HepG2 (cell line): ENCODE measurements around the gene KRTAP12-4. TPM values are rescaled to one million over a fixed set of nuclear protein-coding genes. Genes with fewer than 3 reads are reported as not detected.

Source experiments
- FOXK1 ChIP-seq: sonication (generic); formaldehyde crosslinking; IDR thresholded peaks from 2 replicates; pipeline ENCODE4 v1.4.0; 2020; ENCODE audit warnings: low read depth, missing genetic modification reagents, borderline replicate concordance
- KLF16 ChIP-seq, 2 experiments: sonication (generic) in 1 of 2; formaldehyde crosslinking in 1 of 2; IDR thresholded peaks; 2 replicates each; pipeline versions ENCODE4 v1.6.1 to v1.8.0; 2016 to 2023; ENCODE audit warnings: missing genetic modification reagents in 2 of 2, missing compliant biosample characterization in 1 of 2
- MEF2D ChIP-seq: sonication (generic); formaldehyde crosslinking; IDR thresholded peaks from 2 replicates; pipeline ENCODE4 v1.5.1; 2020; ENCODE audit warnings: mild to moderate bottlenecking, missing genetic modification reagents
- PAF1 ChIP-seq: IDR thresholded peaks from 2 replicates; pipeline ENCODE4 v1.6.1; 2016; ENCODE audit warnings: missing genetic modification reagents, missing compliant biosample characterization
- REL ChIP-seq: sonication (generic); formaldehyde crosslinking; conservative IDR thresholded peaks from 2 replicates; pipeline ENCODE4 v1.8.0; 2022; ENCODE audit warnings: mild to moderate bottlenecking, missing genetic modification reagents, moderate library complexity
- SPEN ChIP-seq: sonication (generic); formaldehyde crosslinking; IDR thresholded peaks from 2 replicates; pipeline ENCODE4 v1.5.1; 2020; ENCODE audit warnings: low read depth, mild to moderate bottlenecking, missing genetic modification reagents
- ZNF326 ChIP-seq: sonication (generic); formaldehyde crosslinking; IDR thresholded peaks from 2 replicates; pipeline ENCODE4 v1.4.0; 2020; ENCODE audit warnings: missing genetic modification reagents, borderline replicate concordance
- ZNF329 ChIP-seq: sonication (generic); formaldehyde crosslinking; IDR thresholded peaks from 2 replicates; pipeline ENCODE4 v1.9.0; 2021; ENCODE audit warnings: low read depth, mild to moderate bottlenecking, missing genetic modification reagents
- ZNF432 ChIP-seq: sonication (generic); formaldehyde crosslinking; IDR thresholded peaks from 2 replicates; pipeline ENCODE4 v1.5.0; 2020; ENCODE audit warnings: missing genetic modification reagents, mild to moderate bottlenecking, borderline replicate concordance
- ZNF580 ChIP-seq: IDR thresholded peaks from 2 replicates; pipeline ENCODE4 v1.6.1; 2016; ENCODE audit warnings: low read depth, borderline replicate concordance
- ZNF687 ChIP-seq: sonication (generic); formaldehyde crosslinking; IDR thresholded peaks from 2 replicates; pipeline ENCODE4 v1.5.1; 2020; ENCODE audit warnings: mild to moderate bottlenecking, missing genetic modification reagents, moderate library complexity
- ZNF75D ChIP-seq: sonication (generic); formaldehyde crosslinking; IDR thresholded peaks from 2 replicates; pipeline ENCODE4 v1.8.1; 2023; ENCODE audit warnings: missing genetic modification reagents, mild to moderate bottlenecking, borderline replicate concordance
- polyA plus RNA-seq, 8 experiments: library from polyadenylated mRNA; depleted of rRNA in 3 of 8; stranded (reverse) in 7 of 8; unstranded in 1 of 8; fragments of >200 nt; fragmentation: Illumina TruSeq in 4 of 8; extraction: Trizol in 4 of 8; gene quantifications; 2 replicates each; pipeline versions ENCODE4 v1.2.1 to v1.2.3, GENCODE V29; 2011 to 2016; ENCODE audit warnings: low read depth in 4 of 8, missing spikeins in 1 of 8, mixed read lengths in 1 of 8; ENCODE audit not compliant: insufficient read depth in 1 of 8
- total RNA-seq, 5 experiments: library from RNA; depleted of rRNA; stranded (reverse); fragments of >200 nt; fragmentation: Illumina TruSeq; extraction: Trizol; gene quantifications; 2 replicates each; pipeline ENCODE4 v1.2.3, GENCODE V29; 2016; ENCODE audit warnings: low read depth in 1 of 5
- TF ChIP-seq, protein P1 (sequence below): sonication (generic); formaldehyde crosslinking; conservative IDR thresholded peaks from 2 replicates; pipeline ENCODE4 v1.4.0; 2020; ENCODE audit warnings: missing genetic modification reagents
- TF ChIP-seq, protein P2 (sequence below): sonication (generic); formaldehyde crosslinking; IDR thresholded peaks from 2 replicates; pipeline ENCODE4 v1.5.0; 2020; ENCODE audit warnings: missing genetic modification reagents
- TF ChIP-seq, protein P3 (sequence below): sonication (generic); formaldehyde crosslinking; conservative IDR thresholded peaks from 2 replicates; pipeline ENCODE4 v1.8.0; 2022; ENCODE audit warnings: missing genetic modification reagents
- TF ChIP-seq, protein P4 (sequence below): sonication (generic); formaldehyde crosslinking; IDR thresholded peaks from 2 replicates; pipeline ENCODE4 v1.8.0; 2022; ENCODE audit warnings: low read depth, missing genetic modification reagents

Gene KRTAP12-4
- total and polyA plus RNA-seq, 2 of the 13 experiments (the other 11 are each of a cell fraction or from before 2014, with no cell fraction given), result not detected

- TF ChIP-seq, protein P1, sequence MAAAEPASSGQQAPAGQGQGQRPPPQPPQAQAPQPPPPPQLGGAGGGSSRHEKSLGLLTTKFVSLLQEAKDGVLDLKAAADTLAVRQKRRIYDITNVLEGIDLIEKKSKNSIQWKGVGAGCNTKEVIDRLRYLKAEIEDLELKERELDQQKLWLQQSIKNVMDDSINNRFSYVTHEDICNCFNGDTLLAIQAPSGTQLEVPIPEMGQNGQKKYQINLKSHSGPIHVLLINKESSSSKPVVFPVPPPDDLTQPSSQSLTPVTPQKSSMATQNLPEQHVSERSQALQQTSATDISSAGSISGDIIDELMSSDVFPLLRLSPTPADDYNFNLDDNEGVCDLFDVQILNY (CRISPR knock-in tag), result no peak
- TF ChIP-seq, protein P2, sequence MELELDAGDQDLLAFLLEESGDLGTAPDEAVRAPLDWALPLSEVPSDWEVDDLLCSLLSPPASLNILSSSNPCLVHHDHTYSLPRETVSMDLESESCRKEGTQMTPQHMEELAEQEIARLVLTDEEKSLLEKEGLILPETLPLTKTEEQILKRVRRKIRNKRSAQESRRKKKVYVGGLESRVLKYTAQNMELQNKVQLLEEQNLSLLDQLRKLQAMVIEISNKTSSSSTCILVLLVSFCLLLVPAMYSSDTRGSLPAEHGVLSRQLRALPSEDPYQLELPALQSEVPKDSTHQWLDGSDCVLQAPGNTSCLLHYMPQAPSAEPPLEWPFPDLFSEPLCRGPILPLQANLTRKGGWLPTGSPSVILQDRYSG, result no peak
- TF ChIP-seq ZNF432 (no peak), MEF2D (CRISPR knock-in tag) (peak; percentile 30; the same call in 1 of the 2 replicates), KLF16 (CRISPR knock-in tag; IDR thresholded peaks at IDR 0.05) (peak in 1 of 2 experiments; percentile 70; a peak in 2 of 4 replicates), ZNF326 (CRISPR knock-in tag) (no peak), ZNF75D (CRISPR knock-in tag) (no peak), PAF1 (CRISPR knock-in tag) (no peak), FOXK1 (0 out of 2 replicates have a peak, but pooled peaks have one; percentile 13), ZNF580 (CRISPR knock-in tag) (peak; percentile 33; the same call in 1 of the 2 replicates), ZNF687 (peak; percentile 99), SPEN (CRISPR knock-in tag) (peak; percentile 52; the same call in 1 of the 2 replicates), ZNF329 (CRISPR knock-in tag) (0 out of 2 replicates have a peak, but pooled peaks have one; percentile 37), REL (0 out of 2 replicates have a peak, but pooled peaks have one; percentile 44)
- TF ChIP-seq, protein P3, sequence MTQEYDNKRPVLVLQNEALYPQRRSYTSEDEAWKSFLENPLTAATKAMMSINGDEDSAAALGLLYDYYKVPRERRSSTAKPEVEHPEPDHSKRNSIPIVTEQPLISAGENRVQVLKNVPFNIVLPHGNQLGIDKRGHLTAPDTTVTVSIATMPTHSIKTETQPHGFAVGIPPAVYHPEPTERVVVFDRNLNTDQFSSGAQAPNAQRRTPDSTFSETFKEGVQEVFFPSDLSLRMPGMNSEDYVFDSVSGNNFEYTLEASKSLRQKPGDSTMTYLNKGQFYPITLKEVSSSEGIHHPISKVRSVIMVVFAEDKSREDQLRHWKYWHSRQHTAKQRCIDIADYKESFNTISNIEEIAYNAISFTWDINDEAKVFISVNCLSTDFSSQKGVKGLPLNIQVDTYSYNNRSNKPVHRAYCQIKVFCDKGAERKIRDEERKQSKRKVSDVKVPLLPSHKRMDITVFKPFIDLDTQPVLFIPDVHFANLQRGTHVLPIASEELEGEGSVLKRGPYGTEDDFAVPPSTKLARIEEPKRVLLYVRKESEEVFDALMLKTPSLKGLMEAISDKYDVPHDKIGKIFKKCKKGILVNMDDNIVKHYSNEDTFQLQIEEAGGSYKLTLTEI (CRISPR knock-in tag), result no peak
- TF ChIP-seq, protein P4, sequence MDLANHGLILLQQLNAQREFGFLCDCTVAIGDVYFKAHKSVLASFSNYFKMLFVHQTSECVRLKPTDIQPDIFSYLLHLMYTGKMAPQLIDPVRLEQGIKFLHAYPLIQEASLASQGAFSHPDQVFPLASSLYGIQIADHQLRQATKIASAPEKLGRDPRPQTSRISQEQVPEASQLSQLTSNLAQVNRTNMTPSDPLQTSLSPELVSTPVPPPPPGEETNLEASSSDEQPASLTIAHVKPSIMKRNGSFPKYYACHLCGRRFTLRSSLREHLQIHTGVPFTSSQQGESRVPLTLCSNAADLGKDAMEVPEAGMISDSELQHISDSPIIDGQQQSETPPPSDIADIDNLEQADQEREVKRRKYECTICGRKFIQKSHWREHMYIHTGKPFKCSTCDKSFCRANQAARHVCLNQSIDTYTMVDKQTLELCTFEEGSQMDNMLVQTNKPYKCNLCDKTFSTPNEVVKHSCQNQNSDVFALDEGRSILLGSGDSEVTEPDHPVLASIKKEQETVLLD (CRISPR knock-in tag), result no peak
Observed at GRCh38 chr21:44702973-44703730, 48.7 kb upstream of the KRTAP12-4 start (continued).
